Esophagus squamous epithelium (tissue), 5 donors: ENCODE measurements around the gene SYNCRIP. TPM values are rescaled to one million over a fixed set of nuclear protein-coding genes. Genes with fewer than 3 reads are reported as not detected.
"Not testable (repeated sequence)": the region's sequence is repeated elsewhere in the genome, so short reads cannot be mapped to it uniquely, and the experiment has no call there.

Experiments
- DNase-seq: peaks from one replicate; lab custom pipeline; 2025; lab: John Stamatoyannopoulos, UW
- H3K27ac ChIP-seq, 4 donors: fragments of 200-600 bp; sonication (generic); one replicate each; pipeline ENCODE4 v1.5.1; 2016 to 2019; ENCODE audit warnings: mild to moderate bottlenecking in 1 of 4
- H3K27me3 ChIP-seq, 4 donors: fragments of 200-600 bp; sonication (generic); 1 replicate in 3 of 4; 2 replicates in 1 of 4; pipeline versions ENCODE4 v1.5.1 to v1.6.0; 2017 to 2021; ENCODE audit warnings: antibody characterized with exemption in 1 of 4
- H3K36me3 ChIP-seq, 3 donors: fragments of 200-600 bp; sonication (generic); one replicate each; pipeline ENCODE4 v1.5.1; 2016 to 2019
- H3K4me1 ChIP-seq, 3 donors: fragments of 200-600 bp; sonication (generic); one replicate each; pipeline ENCODE4 v1.5.1; 2017 to 2019
- H3K4me3 ChIP-seq, 4 donors: fragments of 200-600 bp; sonication (generic); 1 replicate in 3 of 4; 2 replicates in 1 of 4; pipeline ENCODE4 v1.5.1; 2016 to 2019; ENCODE audit warnings: mild to moderate bottlenecking in 2 of 4, moderate library complexity in 1 of 4
- H3K9me3 ChIP-seq, 3 donors: fragments of 200-600 bp; sonication (generic); one replicate each; pipeline ENCODE4 v1.5.1; 2016 to 2019
- POLR2A ChIP-seq, 4 donors: fragments of 450-650 bp; IDR thresholded peaks; one replicate each; pipeline ENCODE4 v1.6.1; 2017; ENCODE audit warnings: antibody characterized with exemption in 4 of 4, mild to moderate bottlenecking in 4 of 4, moderate library complexity in 3 of 4
- WGBS, 2 donors: methylation state at CpG; one replicate each; pipeline ENCODE4 v1.1.5; 2018; 5-methylcytosine and 5-hydroxymethylcytosine counted together
- intact Hi-C: fragments of 100-400 bp; cut with DNase I; formaldehyde crosslinking; loops from one replicate; pipeline ENCODE4 v1.15.0; 2022
- total RNA-seq, 4 donors: library from RNA; depleted of rRNA; stranded (reverse); fragments of >200 nt; gene quantifications; one replicate each; pipeline ENCODE4 v1.1.0, GENCODE V29; 2016
- TF ChIP-seq, protein P1 (sequence below), 6 experiments: fragments of 450-650 bp in 4 of 6; fragments of 200-600 bp in 2 of 6; sonication (generic) in 2 of 6; IDR thresholded peaks; one replicate each; pipeline ENCODE4 v1.5.1; 2016 to 2019; ENCODE audit warnings: antibody characterized with exemption in 6 of 6, mild to moderate bottlenecking in 4 of 6, moderate library complexity in 4 of 6
- donor health status: DM: yes; HTN: yes; CAD: no.

SYNCRIP gene
- total RNA-seq, 4 donors from 2014 or later = 64.6 to 100 (median 82.9) TPM

DNA sequence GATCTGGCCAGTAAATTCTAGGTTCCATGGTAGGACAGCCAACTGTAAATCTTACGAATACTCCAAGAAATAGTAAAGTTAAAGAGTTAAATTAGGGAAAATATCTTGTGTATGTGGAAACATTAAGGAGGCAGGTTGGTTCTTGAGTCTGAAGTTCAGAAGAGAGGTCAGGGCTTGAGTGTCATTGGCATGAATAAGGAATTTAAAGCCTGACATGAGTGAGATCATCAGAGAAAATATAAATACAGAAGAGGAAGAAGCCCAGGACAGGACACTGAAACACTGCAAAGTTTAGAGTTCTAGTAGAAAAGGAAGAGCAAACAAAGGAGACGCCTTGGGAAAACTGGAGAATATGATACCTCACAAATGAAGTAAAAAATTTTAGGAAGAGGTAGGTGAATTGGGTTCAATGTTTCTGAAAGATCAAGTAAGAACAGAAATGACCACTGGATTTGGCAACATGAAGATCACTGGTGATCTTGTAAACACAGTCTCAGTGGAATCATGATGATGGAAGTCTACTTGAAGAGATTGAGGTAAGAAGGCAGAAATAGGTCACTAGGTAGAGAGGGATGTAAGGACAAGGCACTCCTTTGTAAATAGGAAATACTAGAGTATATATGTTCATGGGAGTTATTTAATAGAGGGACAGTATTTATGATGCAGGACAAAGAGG is 41.6 kb upstream of the SYNCRIP start:
- Histone ChIP-seq H3K9me3 (no peaks in the 10 kb centered on the region), H3K27me3 (no peaks in the 10 kb centered on the region), H3K36me3 (no peaks in the 10 kb centered on the region), H3K27ac (no peak overlapping the region), H3K4me3 (no peak overlapping the region), H3K4me1 (peaks cover 0 to 8% (median 3%) of the 10 kb centered on the region in 3 donors)
- intact Hi-C loops = no loop called here
- DNase-seq = no peak
- WGBS, 2 donors = 67 to 77% methylated on average over 2 of the region's 2 CpGs
- TF ChIP-seq POLR2A (IDR thresholded peaks at IDR 0.05) = no peak
- TF ChIP-seq, protein P1, sequence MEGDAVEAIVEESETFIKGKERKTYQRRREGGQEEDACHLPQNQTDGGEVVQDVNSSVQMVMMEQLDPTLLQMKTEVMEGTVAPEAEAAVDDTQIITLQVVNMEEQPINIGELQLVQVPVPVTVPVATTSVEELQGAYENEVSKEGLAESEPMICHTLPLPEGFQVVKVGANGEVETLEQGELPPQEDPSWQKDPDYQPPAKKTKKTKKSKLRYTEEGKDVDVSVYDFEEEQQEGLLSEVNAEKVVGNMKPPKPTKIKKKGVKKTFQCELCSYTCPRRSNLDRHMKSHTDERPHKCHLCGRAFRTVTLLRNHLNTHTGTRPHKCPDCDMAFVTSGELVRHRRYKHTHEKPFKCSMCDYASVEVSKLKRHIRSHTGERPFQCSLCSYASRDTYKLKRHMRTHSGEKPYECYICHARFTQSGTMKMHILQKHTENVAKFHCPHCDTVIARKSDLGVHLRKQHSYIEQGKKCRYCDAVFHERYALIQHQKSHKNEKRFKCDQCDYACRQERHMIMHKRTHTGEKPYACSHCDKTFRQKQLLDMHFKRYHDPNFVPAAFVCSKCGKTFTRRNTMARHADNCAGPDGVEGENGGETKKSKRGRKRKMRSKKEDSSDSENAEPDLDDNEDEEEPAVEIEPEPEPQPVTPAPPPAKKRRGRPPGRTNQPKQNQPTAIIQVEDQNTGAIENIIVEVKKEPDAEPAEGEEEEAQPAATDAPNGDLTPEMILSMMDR (IDR thresholded peaks at IDR 0.05) = no peak

- peaks cover 0 to 12% (median 3%) of the 10 kb centered on the region in 3 donors for H3K4me1 ChIP-seq
- H3K27ac ChIP-seq, H3K9me3 ChIP-seq, H3K27me3 ChIP-seq, DNase-seq, intact Hi-C loops, H3K36me3 ChIP-seq, H3K4me3 ChIP-seq: not testable (repeated sequence)
- 94 to 96% methylated on average over 4 of the region's 4 CpGs for WGBS, 2 donors
These were observed 39.2 kb upstream of the SYNCRIP start for GRCh38 chr6:85681899-85682298.

GRCh38 chr6:85680388-85680787 is 37.7 kb upstream of the SYNCRIP start:
- H3K27me3 ChIP-seq = no peaks in the 10 kb centered on the region

GRCh38 chr6:85679445-85680123 is 36.9 kb upstream of the SYNCRIP start:
- Histone ChIP-seq H3K4me3 (peak overlapping the region; percentile 78 to 89 (median 88)), H3K36me3 (peaks cover 0 to 11% (median 0%) of the 10 kb centered on the region in 3 donors), H3K9me3 (no peaks in the 10 kb centered on the region), H3K27me3 (no peaks in the 10 kb centered on the region), H3K4me1 (peaks cover 14 to 35% (median 16%) of the 10 kb centered on the region in 3 donors), H3K27ac (peak overlapping the region; percentile 80 to 95 (median 92))
- intact Hi-C loops = loop anchor here (2.0 kb wide), 1 partner anchor 37 kb away; the partner anchor contains the start of gene SYNCRIP
- TF ChIP-seq, protein P1 (IDR thresholded peaks at IDR 0.05) = no peak
- TF ChIP-seq POLR2A (IDR thresholded peaks at IDR 0.05) = no peak
- WGBS, 2 donors = 15 to 16% methylated on average over 14 of the region's 14 CpGs
- DNase-seq = no peak

More at GRCh38 chr6:85680388-85680787, 37.7 kb upstream of the SYNCRIP start:
- Histone ChIP-seq H3K4me3 (no peak overlapping the region), H3K9me3 (no peaks in the 10 kb centered on the region), H3K4me1 (peaks cover 9 to 27% (median 10%) of the 10 kb centered on the region in 3 donors), H3K36me3 (peaks cover 0 to 3% (median 0%) of the 10 kb centered on the region in 3 donors), H3K27ac (no peak overlapping the region)
- intact Hi-C loops = no loop called here
- no peak for DNase-seq
- no peak for TF ChIP-seq POLR2A (IDR thresholded peaks at IDR 0.05)
- WGBS, 2 donors = 82 to 84% methylated on average over 7 of the region's 7 CpGs

DNA sequence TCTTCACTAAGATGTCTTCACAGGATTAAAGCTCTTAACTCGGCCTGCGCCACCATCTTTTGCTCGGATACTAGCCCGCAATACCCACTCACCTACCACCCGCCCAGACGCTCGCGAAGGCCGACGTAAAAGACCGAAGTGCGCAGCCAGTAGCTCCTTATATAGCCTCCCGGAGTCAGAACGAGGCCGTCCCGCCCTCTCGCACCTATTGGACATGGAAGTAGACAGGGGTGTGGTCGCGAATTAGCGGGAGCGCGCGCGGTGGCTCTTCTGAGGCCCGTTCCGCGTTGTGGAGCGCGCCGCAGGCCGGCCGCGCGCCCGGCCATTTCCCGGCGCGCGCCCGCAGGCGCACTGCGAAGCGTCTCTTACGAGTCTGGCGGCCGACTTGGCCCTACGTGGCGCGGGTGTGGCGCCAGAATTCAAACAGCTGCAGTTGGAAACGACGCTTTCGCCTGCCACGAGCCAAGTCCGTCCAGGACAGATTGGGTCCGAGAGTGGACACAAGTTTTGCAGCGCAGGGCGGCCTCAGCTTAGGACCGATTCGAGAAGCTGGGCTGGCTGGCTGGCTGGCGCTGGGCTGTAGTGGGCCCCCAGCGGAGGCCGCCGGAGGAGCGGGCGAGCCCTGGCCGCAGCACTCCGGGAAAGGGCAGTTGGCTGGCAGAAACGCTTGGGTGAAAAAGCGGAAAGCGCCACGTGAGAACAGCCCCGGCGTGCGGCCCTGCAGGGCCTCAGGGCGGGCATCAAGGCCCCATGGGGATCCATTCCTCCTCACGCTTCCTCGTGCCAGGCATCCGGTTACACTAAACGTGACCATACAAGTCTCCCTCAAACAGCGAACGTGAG is 36.1 kb upstream of the SYNCRIP start:
- Histone ChIP-seq H3K4me1 (peaks cover 14 to 43% (median 16%) of the 10 kb centered on the region in 3 donors), H3K27me3 (no peaks in the 10 kb centered on the region), H3K27ac (peak overlapping the region; percentile 91 to 95 (median 93)), H3K4me3 (peak overlapping the region; percentile 78 to 89 (median 88)), H3K36me3 (peaks cover 0 to 11% (median 0%) of the 10 kb centered on the region in 3 donors), H3K9me3 (no peaks in the 10 kb centered on the region)
- DNase-seq = peak; percentile 93
- intact Hi-C loops = loop anchor here (2.0 kb wide), 1 partner anchor 36 kb away; the partner anchor contains the start of gene SYNCRIP
- TF ChIP-seq POLR2A (IDR thresholded peaks at IDR 0.05) = peak in 3 of 4 donors; percentile 98 to 99 (median 99)
- TF ChIP-seq, protein P1 (IDR thresholded peaks at IDR 0.05) = peak in 1 of 6 experiments; percentile 2
- 0 to 1% methylated on average over 7 to 31 of the region's 82 CpGs for WGBS, 2 donors
